Esophagus muscularis mucosa (tissue), 3 donors: ENCODE results near the gene PRSS50.

Source experiments
- POLR2AphosphoS5 ChIP-seq, 2 donors: sonication (generic); formaldehyde crosslinking; IDR thresholded peaks; one replicate each; pipeline ENCODE4 v1.6.1; 2017; ENCODE audit warnings: antibody characterized with exemption in 2 of 2
- TF ChIP-seq, protein P1 (sequence below), 3 experiments: fragments of 200-600 bp in 2 of 3; fragments of 450-650 bp in 1 of 3; sonication (generic) in 2 of 3; IDR thresholded peaks; one replicate each; pipeline ENCODE4 v1.5.1; 2017 to 2019; ENCODE audit warnings: antibody characterized with exemption in 3 of 3, mild to moderate bottlenecking in 2 of 3, moderate library complexity in 1 of 3

DNA sequence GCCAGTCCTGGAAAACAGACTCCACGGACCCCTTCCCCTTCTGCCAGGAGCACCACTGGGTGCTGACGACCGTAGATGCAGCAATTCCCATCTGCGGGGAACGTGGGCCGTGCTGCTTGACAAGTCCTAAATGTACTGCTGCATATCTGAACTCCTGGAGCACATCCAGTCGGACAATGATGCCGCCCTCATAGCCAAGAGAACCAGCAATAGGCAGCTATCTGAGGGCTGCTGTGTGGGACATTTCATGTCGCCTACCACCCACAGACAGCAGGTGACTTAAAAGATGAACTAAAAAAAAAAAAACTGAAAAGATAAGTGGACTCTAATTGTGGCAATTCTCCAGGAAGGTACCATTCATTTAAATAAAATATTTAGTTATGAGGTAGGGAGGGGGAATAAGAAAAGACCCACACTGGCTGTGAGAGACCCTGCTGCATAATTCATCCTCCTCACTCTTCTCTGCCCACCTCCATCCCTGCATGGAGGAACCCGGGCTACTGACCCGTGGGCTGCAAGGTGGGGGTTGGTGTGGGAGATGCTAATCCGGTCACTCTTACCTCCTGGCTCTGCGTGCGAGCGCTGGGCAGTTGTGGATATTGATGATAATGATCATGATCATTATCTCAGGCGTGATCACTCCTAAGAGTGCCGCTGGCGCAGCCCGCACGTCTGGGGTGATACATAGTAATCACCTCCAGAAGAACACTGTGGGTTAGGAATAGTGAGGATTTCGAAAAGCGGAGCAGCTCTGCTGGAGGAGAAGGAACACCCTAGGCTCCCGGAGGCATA is 52.5 kb downstream of the PRSS50 start:
- TF ChIP-seq, protein P1, sequence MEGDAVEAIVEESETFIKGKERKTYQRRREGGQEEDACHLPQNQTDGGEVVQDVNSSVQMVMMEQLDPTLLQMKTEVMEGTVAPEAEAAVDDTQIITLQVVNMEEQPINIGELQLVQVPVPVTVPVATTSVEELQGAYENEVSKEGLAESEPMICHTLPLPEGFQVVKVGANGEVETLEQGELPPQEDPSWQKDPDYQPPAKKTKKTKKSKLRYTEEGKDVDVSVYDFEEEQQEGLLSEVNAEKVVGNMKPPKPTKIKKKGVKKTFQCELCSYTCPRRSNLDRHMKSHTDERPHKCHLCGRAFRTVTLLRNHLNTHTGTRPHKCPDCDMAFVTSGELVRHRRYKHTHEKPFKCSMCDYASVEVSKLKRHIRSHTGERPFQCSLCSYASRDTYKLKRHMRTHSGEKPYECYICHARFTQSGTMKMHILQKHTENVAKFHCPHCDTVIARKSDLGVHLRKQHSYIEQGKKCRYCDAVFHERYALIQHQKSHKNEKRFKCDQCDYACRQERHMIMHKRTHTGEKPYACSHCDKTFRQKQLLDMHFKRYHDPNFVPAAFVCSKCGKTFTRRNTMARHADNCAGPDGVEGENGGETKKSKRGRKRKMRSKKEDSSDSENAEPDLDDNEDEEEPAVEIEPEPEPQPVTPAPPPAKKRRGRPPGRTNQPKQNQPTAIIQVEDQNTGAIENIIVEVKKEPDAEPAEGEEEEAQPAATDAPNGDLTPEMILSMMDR (IDR thresholded peaks at IDR 0.05), result no peak
- no peak for TF ChIP-seq POLR2AphosphoS5 (IDR thresholded peaks at IDR 0.05)
